Testis (tissue), 2 donors: Measurements from ENCODE around the gene VSX2.

Source experiments
- CTCF ChIP-seq, 3 experiments: fragments of 450-650 bp in 2 of 3; fragments of 200-600 bp in 1 of 3; sonication (generic) in 1 of 3; IDR thresholded peaks; one replicate each; pipeline ENCODE4 v1.5.1; 2016 to 2019; ENCODE audit warnings: antibody characterized with exemption in 3 of 3, mild to moderate bottlenecking in 2 of 3, moderate library complexity in 1 of 3
- POLR2A ChIP-seq: fragments of 450-650 bp; IDR thresholded peaks from one replicate; pipeline ENCODE4 v1.6.1; 2017; ENCODE audit warnings: antibody characterized with exemption, mild to moderate bottlenecking, moderate library complexity

GRCh38 chr14:74235017-74235416, 4.2 kb upstream of the VSX2 start:
- no peak for TF ChIP-seq CTCF (IDR thresholded peaks at IDR 0.05)
- no peak for TF ChIP-seq POLR2A
